ENCODE results near the gene TOMM20. TPM values are rescaled to one million over a fixed set of nuclear protein-coding genes. Genes with fewer than 3 reads are reported as not detected.

TOMM20 gene
- total and polyA plus RNA-seq, 9 of the 15 experiments (the other 6 are each of a cell fraction or from before 2014, with no cell fraction given), result 70.6 to 334 (median 159) TPM

- 0 out of 2 replicates have a peak, but pooled peaks have one; percentile 43 for TF ChIP-seq ZNF395 (CRISPR knock-in tag; IDR thresholded peaks at IDR 0.05)
- 0 out of 2 replicates have a peak, but pooled peaks have one; percentile 82 for TF ChIP-seq ZNF511 (CRISPR knock-in tag; IDR thresholded peaks at IDR 0.05)
- peak; percentile 82 for TF ChIP-seq LARP7 (IDR thresholded peaks at IDR 0.05)
- peak; percentile 79 for TF ChIP-seq MAX (CRISPR knock-in tag; IDR thresholded peaks at IDR 0.05)
- peak; percentile 75 for TF ChIP-seq MXI1 (IDR thresholded peaks at IDR 0.05; ENCODE audit: low read depth, low read length)
- peak; percentile 43; the same call in 1 of the 2 replicates for TF ChIP-seq NCOR1 (IDR thresholded peaks at IDR 0.05)
- no peak for TF ChIP-seq CREBBP (IDR thresholded peaks at IDR 0.05; ENCODE audit: low read depth, low read length)
- TF ChIP-seq DIDO1 (tag; IDR thresholded peaks at IDR 0.05; ENCODE audit: low read depth), result 0 out of 2 replicates have a peak, but pooled peaks have one; percentile 42
- no peak for TF ChIP-seq HMG20A (CRISPR knock-in tag; conservative IDR thresholded peaks at IDR 0.05)
- no peak for TF ChIP-seq NFATC3 (IDR thresholded peaks at IDR 0.05)
- TF ChIP-seq ZBTB11 (CRISPR knock-in tag; IDR thresholded peaks at IDR 0.05), result peak in 2 of 3 experiments; percentile 61 to 94; a peak in 3 of 6 replicates
- TF ChIP-seq ZNF124 (CRISPR knock-in tag; IDR thresholded peaks at IDR 0.05), result no peak
- no peak for TF ChIP-seq RNF219 (CRISPR knock-in tag; IDR thresholded peaks at IDR 0.05)
- TF ChIP-seq CEBPG (CRISPR knock-in tag; IDR thresholded peaks at IDR 0.05), result no peak
- peak in 1 of 2 experiments; percentile 47; a peak in 2 of 4 replicates for TF ChIP-seq CEBPG (tag; conservative IDR thresholded peaks at IDR 0.05 in 1 of 2, IDR thresholded peaks at IDR 0.05 in 1 of 2)
- 0 out of 2 replicates have a peak, but pooled peaks have one; percentile 52 for TF ChIP-seq TRIM25 (IDR thresholded peaks at IDR 0.05; ENCODE audit: borderline replicate concordance)
These were observed 32.5 kb upstream of the TOMM20 start, which contains the start of gene RBM34 (continued) for GRCh38 chr1:235160957-235161684.
